DMS53 (cell line): ENCODE measurements around the gene CCDC38.
"Not testable (repeated sequence)": the region's sequence is repeated elsewhere in the genome, so short reads cannot be mapped to it uniquely, and the experiment has no call there.

Source experiments
- DNase-seq: peaks from one replicate; lab custom pipeline; 2025; lab: John Stamatoyannopoulos, UW

Gene CCDC38

GRCh38 chr12:95942524-95943329 is at the start of gene CCDC38:
Gene CCDC38 (minus strand): TSS chr12:95942614. CDS start chr12:95936509, 6,105 bp downstream.
- peak; percentile 92 for DNase-seq

GRCh38 chr12:95990136-95990535 is 47.7 kb upstream of the CCDC38 start:
- no peak for DNase-seq

- DNase-seq, result no peak
Observed at GRCh38 chr12:95989504-95990123, 47.2 kb upstream of the CCDC38 start.

- DNase-seq, result no peak
Observed at GRCh38 chr12:95988506-95989275, 46.3 kb upstream of the CCDC38 start.

GRCh38 chr12:95986635-95987570 is 44.5 kb upstream of the CCDC38 start:
- no peak for DNase-seq

- no peak for DNase-seq
Observed at GRCh38 chr12:95984682-95985081, 42.3 kb upstream of the CCDC38 start.

- no peak for DNase-seq
Observed at GRCh38 chr12:95982602-95983001, 40.2 kb upstream of the CCDC38 start.

GRCh38 chr12:95980437-95980836 is 38.0 kb upstream of the CCDC38 start:
- DNase-seq, result no peak

GRCh38 chr12:95978774-95979173 is 36.4 kb upstream of the CCDC38 start:
- no peak for DNase-seq

GRCh38 chr12:95978351-95978750 is 35.9 kb upstream of the CCDC38 start:
- DNase-seq, result no peak

GRCh38 chr12:95977764-95978305 is 35.4 kb upstream of the CCDC38 start:
- no peak for DNase-seq

GRCh38 chr12:95976416-95976832 is 34.0 kb upstream of the CCDC38 start:
- DNase-seq, result no peak

- DNase-seq, result no peak
Observed at GRCh38 chr12:95975491-95975890, 33.1 kb upstream of the CCDC38 start.

GRCh38 chr12:95974358-95974757 is 31.9 kb upstream of the CCDC38 start:
- no peak for DNase-seq

- no peak for DNase-seq
Observed at GRCh38 chr12:95972832-95973456, 30.5 kb upstream of the CCDC38 start.

GRCh38 chr12:95970905-95971304 is 28.5 kb upstream of the CCDC38 start:
- DNase-seq, result no peak

GRCh38 chr12:95969116-95969515 is 26.7 kb upstream of the CCDC38 start:
- DNase-seq, result not testable (repeated sequence)

GRCh38 chr12:95967301-95967700 is 24.9 kb upstream of the CCDC38 start:
- DNase-seq, result no peak

GRCh38 chr12:95966287-95966870 is 24.0 kb upstream of the CCDC38 start:
- peak; percentile 27 for DNase-seq

GRCh38 chr12:95963096-95963495 is 20.7 kb upstream of the CCDC38 start:
- DNase-seq, result peak; percentile 30
